ENCODE data around the gene RHOF.
A peak's percentile ranks its signal among the peaks of the same experiment; 100 is the strongest.

The RHOF gene

GRCh38 chr12:121819212-121819949 lies 25.9 kb upstream of the RHOF start:
- DNase-seq: no peak

- no peak for DNase-seq
These were observed 24.2 kb upstream of the RHOF start for GRCh38 chr12:121817648-121818043.

- no peak for DNase-seq
These were observed 23.6 kb upstream of the RHOF start for GRCh38 chr12:121816925-121817647.

GRCh38 chr12:121815263-121815662 lies 21.8 kb upstream of the RHOF start:
- no peak for DNase-seq

GRCh38 chr12:121814429-121815119 lies 21.1 kb upstream of the RHOF start:
- DNase-seq: no peak

- no peak for DNase-seq
These were observed 20.5 kb upstream of the RHOF start for GRCh38 chr12:121813951-121814350.

- DNase-seq: no peak
These were observed 19.7 kb upstream of the RHOF start for GRCh38 chr12:121812921-121813896.

- DNase-seq: peak; percentile 58
These were observed 18.9 kb upstream of the RHOF start for GRCh38 chr12:121812320-121812871.

- peak; percentile 58 for DNase-seq
These were observed 18.2 kb upstream of the RHOF start for GRCh38 chr12:121811434-121812319.

- DNase-seq: no peak
These were observed 17.4 kb upstream of the RHOF start for GRCh38 chr12:121810833-121811433.

GRCh38 chr12:121810234-121810817 lies 16.8 kb upstream of the RHOF start:
- no peak for DNase-seq

GRCh38 chr12:121809712-121810116 lies 16.2 kb upstream of the RHOF start:
- DNase-seq: no peak

GRCh38 chr12:121808623-121809022 lies 15.1 kb upstream of the RHOF start:
- DNase-seq: no peak

GRCh38 chr12:121807642-121808347 lies 14.3 kb upstream of the RHOF start:
- DNase-seq: no peak

GRCh38 chr12:121806546-121807423 lies 13.3 kb upstream of the RHOF start:
- DNase-seq: no peak

GRCh38 chr12:121806009-121806545 lies 12.6 kb upstream of the RHOF start:
- no peak for DNase-seq

- no peak for DNase-seq
These were observed 11.9 kb upstream of the RHOF start for GRCh38 chr12:121805171-121806008.

Measured in fibroblast of skin of abdomen (primary cell).